GM23338 (cell line): ENCODE data around the gene CYB561D1. TPM values are rescaled to one million over a fixed set of nuclear protein-coding genes. Genes with fewer than 3 reads are reported as not detected.
A peak's percentile ranks its signal among the peaks of the same experiment; 100 is the strongest.

Source experiments
- ATAC-seq: fragments of 200-7000 bp; cut with Tn5 transposase; 3 replicates; pipeline ENCODE4 v1.9.1; 2020
- DNase-seq: peaks from one replicate; pipeline ENCODE4 v3.0.0-alpha.2; 2015; ENCODE audit warnings: low spot score
- H2AFZ ChIP-seq: fragments of 200-600 bp; sonication (generic); 2 replicates; pipeline ENCODE4 v1.8.0; 2016; ENCODE audit warnings: antibody characterized with exemption, mild to moderate bottlenecking, moderate library complexity
- H3F3A ChIP-seq: fragments of 200-600 bp; sonication (generic); replicated peaks from 2 replicates; pipeline ENCODE4 v1.8.0; 2017; ENCODE audit warnings: antibody characterized with exemption, mixed run types, low read depth
- H3K27ac ChIP-seq: fragments of 200-600 bp; sonication (generic); 2 replicates; pipeline ENCODE4 v1.6.1; 2016; ENCODE audit warnings: low read depth
- H3K27me3 ChIP-seq: fragments of 200-600 bp; sonication (generic); 2 replicates; pipeline ENCODE4 v1.8.0; 2016; ENCODE audit warnings: mild to moderate bottlenecking, mixed run types, moderate library complexity; ENCODE audit not compliant: insufficient read depth
- H3K36me3 ChIP-seq: fragments of 200-600 bp; sonication (generic); 2 replicates; pipeline ENCODE4 v1.8.0; 2016; ENCODE audit warnings: mild to moderate bottlenecking; ENCODE audit not compliant: insufficient read depth
- H3K4me1 ChIP-seq: fragments of 200-600 bp; sonication (generic); 2 replicates; pipeline ENCODE4 v1.8.0; 2016; ENCODE audit warnings: mild to moderate bottlenecking, moderate library complexity; ENCODE audit not compliant: insufficient read depth
- H3K4me2 ChIP-seq: fragments of 200-600 bp; sonication (generic); 2 replicates; pipeline ENCODE4 v1.7.1; 2017; ENCODE audit warnings: mixed run types
- H3K4me3 ChIP-seq: fragments of 200-600 bp; sonication (generic); 2 replicates; pipeline ENCODE4 v1.6.1; 2016; ENCODE audit warnings: mixed run types
- H3K79me2 ChIP-seq: fragments of 200-600 bp; sonication (generic); replicated peaks from 2 replicates; pipeline ENCODE4 v1.8.0; 2017; ENCODE audit warnings: mild to moderate bottlenecking; ENCODE audit not compliant: insufficient read depth
- H3K9me2 ChIP-seq: fragments of 200-600 bp; sonication (generic); 2 replicates; pipeline ENCODE4 v1.8.0; 2017; ENCODE audit not compliant: insufficient read depth
- H4K20me1 ChIP-seq: fragments of 200-600 bp; sonication (generic); replicated peaks from 2 replicates; pipeline ENCODE4 v1.8.0; 2017; ENCODE audit warnings: mild to moderate bottlenecking; ENCODE audit not compliant: insufficient read depth
- H3K27ac Mint-ChIP-seq: 2 replicates; pipeline ENCODE4 v1.8.0; 2020; ENCODE audit warnings: inconsistent platforms, mild to moderate bottlenecking, moderate library complexity, mixed read lengths
- H3K27me3 Mint-ChIP-seq: 3 replicates; pipeline ENCODE4 v1.8.0; 2022; ENCODE audit warnings: low read depth, mild to moderate bottlenecking, moderate library complexity, mixed read lengths, inconsistent platforms; ENCODE audit not compliant: insufficient read depth, poor library complexity
- H3K36me3 Mint-ChIP-seq: 3 replicates; pipeline ENCODE4 v1.8.0; 2021; ENCODE audit warnings: low read depth, mild to moderate bottlenecking, inconsistent platforms, moderate library complexity, mixed read lengths
- H3K4me1 Mint-ChIP-seq: 3 replicates; pipeline ENCODE4 v1.8.0; 2020; ENCODE audit warnings: mild to moderate bottlenecking, inconsistent platforms, mixed read lengths
- H3K4me3 Mint-ChIP-seq: 3 replicates; pipeline ENCODE4 v1.8.0; 2021; ENCODE audit warnings: moderate library complexity, mild to moderate bottlenecking, inconsistent platforms, mixed read lengths
- H3K9me3 Mint-ChIP-seq: 3 replicates; pipeline ENCODE4 v1.8.0; 2020; ENCODE audit warnings: moderate library complexity, mild to moderate bottlenecking, inconsistent platforms, mixed read lengths
- CTCF ChIP-seq, 2 experiments: fragments of 200-600 bp in 1 of 2; sonication (generic) in 1 of 2; conservative IDR thresholded peaks; 2 replicates each; pipeline versions ENCODE4 v1.5.1 to v1.6.1; 2016 to 2017; ENCODE audit warnings: antibody characterized with exemption in 2 of 2, low read depth in 2 of 2, mild to moderate bottlenecking in 2 of 2, moderate library complexity in 1 of 2
- EZH2 ChIP-seq: fragments of 200-600 bp; sonication (generic); IDR thresholded peaks from one replicate; pipeline ENCODE4 v1.8.0; 2017; ENCODE audit warnings: antibody characterized with exemption, mild to moderate bottlenecking, low read depth; ENCODE audit not compliant: unreplicated experiment
- EZH2phosphoT487 ChIP-seq: fragments of 200-600 bp; sonication (generic); IDR thresholded peaks from one replicate; pipeline ENCODE4 v1.8.1; 2018; ENCODE audit warnings: antibody characterized with exemption; ENCODE audit not compliant: unreplicated experiment
- ZNF114 ChIP-seq: fragments of 250-450 bp; sonication (Bioruptor Pico); IDR thresholded peaks from 2 replicates; pipeline ENCODE4 v1.5.0; 2020; ENCODE audit warnings: mild to moderate bottlenecking, moderate library complexity
- ZNF331 ChIP-seq: fragments of 250-450 bp; sonication (Bioruptor Pico); IDR thresholded peaks from 2 replicates; pipeline ENCODE4 v1.5.0; 2020; ENCODE audit warnings: low read depth, mild to moderate bottlenecking, moderate library complexity
- polyA plus RNA-seq: library from polyadenylated mRNA; unstranded; fragments of >200 nt; fragmentation: Nextera tagmentation; extraction: Ambion mirVana; gene quantifications from 2 replicates; pipeline ENCODE4 v1.2.1, GENCODE V29; 2016
- total RNA-seq: library from RNA; depleted of rRNA; stranded (reverse); fragments of >200 nt; shearing (Covaris generic); gene quantifications from 2 replicates; pipeline ENCODE4 v1.2.3, GENCODE V29; 2014

Gene CYB561D1
- total and polyA plus RNA-seq, 2 experiments from 2014 or later = 0.95 to 2.7 TPM

- no peak for TF ChIP-seq CTCF (conservative IDR thresholded peaks at IDR 0.05; ENCODE audit: low read depth in 2 of 2)
- no peak for TF ChIP-seq ZNF331
Observed at GRCh38 chr1:109466125-109466451, 27.8 kb upstream of the CYB561D1 start (continued).

- DNase-seq = peak; percentile 85
- H3F3A ChIP-seq = 0 out of 2 replicates have a peak, but pooled peaks cover 5% of the 10 kb centered on the region
- H2AFZ ChIP-seq = peak within 1 kb of the TSS; percentile 95
- no peaks in the 10 kb centered on the region for H3K9me2 ChIP-seq
- ATAC-seq = peak; percentile 75
- H3K4me1 ChIP-seq = peaks cover 28% of the 10 kb centered on the region
- H3K36me3 ChIP-seq = no peaks in the 10 kb centered on the region
- Mint-ChIP-seq H3K9me3 (no peaks in the 10 kb centered on the region), H3K27me3 (peaks cover 47% of the 10 kb centered on the region), H3K27ac (no peak within 1 kb of the TSS), H3K4me1 (peaks cover 19% of the 10 kb centered on the region), H3K4me3 (peak within 1 kb of the TSS; percentile 74), H3K36me3 (no peaks in the 10 kb centered on the region; the same call in 2 of the 3 replicates)
- H3K4me2 ChIP-seq = peak within 1 kb of the TSS; percentile 76
- no peaks in the 10 kb centered on the region for H3K79me2 ChIP-seq
- H3K4me3 ChIP-seq = peak within 1 kb of the TSS; percentile 68
- H4K20me1 ChIP-seq = no peaks in the 10 kb centered on the region; the same call in 1 of the 2 replicates
- peak; percentile 54 for TF ChIP-seq EZH2
- no peak for TF ChIP-seq ZNF114
- no peak within 1 kb of the TSS for H3K27ac ChIP-seq
- peaks cover 70% of the 10 kb centered on the region for H3K27me3 ChIP-seq
Observed at GRCh38 chr1:109466452-109467300, 27.2 kb upstream of the CYB561D1 start, which contains the start of gene SYPL2. Gene SYPL2, plus strand, starts transcription at chr1:109466546. Its CDS starts 298 bp downstream, at chr1:109466844.

- peak overlapping the region; percentile 74 for H3K4me3 Mint-ChIP-seq
- peaks cover 42% of the 10 kb centered on the region for H3K27me3 Mint-ChIP-seq
- no peaks in the 10 kb centered on the region for H3K9me2 ChIP-seq
- H3K4me1 Mint-ChIP-seq = peaks cover 19% of the 10 kb centered on the region
- no peaks in the 10 kb centered on the region; the same call in 1 of the 2 replicates for H4K20me1 ChIP-seq
- peak overlapping the region; percentile 76 for H3K4me2 ChIP-seq
- DNase-seq = peak; percentile 44
- no peaks in the 10 kb centered on the region; the same call in 2 of the 3 replicates for H3K36me3 Mint-ChIP-seq
- no peaks in the 10 kb centered on the region for H3K36me3 ChIP-seq
- peak overlapping the region; percentile 68 for H3K4me3 ChIP-seq
- peak overlapping the region; percentile 95 for H2AFZ ChIP-seq
- H3K27ac ChIP-seq = no peak overlapping the region
- H3K27ac Mint-ChIP-seq = no peak overlapping the region
- ATAC-seq = peak; percentile 52
- peaks cover 70% of the 10 kb centered on the region for H3K27me3 ChIP-seq
- H3K9me3 Mint-ChIP-seq = no peaks in the 10 kb centered on the region
- H3F3A ChIP-seq = 0 out of 2 replicates have a peak, but pooled peaks cover 5% of the 10 kb centered on the region
- peaks cover 28% of the 10 kb centered on the region for H3K4me1 ChIP-seq
- no peaks in the 10 kb centered on the region for H3K79me2 ChIP-seq
- TF ChIP-seq EZH2phosphoT487 (no peak), EZH2 (peak; percentile 14)
Observed at GRCh38 chr1:109467301-109467777, 26.6 kb upstream of the CYB561D1 start.
